Smooth muscle cell of the brain vasculature (primary cell): Measurements from ENCODE around the gene CPAMD8.

ENCODE experiments used
- DNase-seq: peaks from one replicate; pipeline ENCODE4 v3.0.0-alpha.2; 2012; ENCODE audit warnings: low read depth, low spot score

CPAMD8 gene

DNA sequence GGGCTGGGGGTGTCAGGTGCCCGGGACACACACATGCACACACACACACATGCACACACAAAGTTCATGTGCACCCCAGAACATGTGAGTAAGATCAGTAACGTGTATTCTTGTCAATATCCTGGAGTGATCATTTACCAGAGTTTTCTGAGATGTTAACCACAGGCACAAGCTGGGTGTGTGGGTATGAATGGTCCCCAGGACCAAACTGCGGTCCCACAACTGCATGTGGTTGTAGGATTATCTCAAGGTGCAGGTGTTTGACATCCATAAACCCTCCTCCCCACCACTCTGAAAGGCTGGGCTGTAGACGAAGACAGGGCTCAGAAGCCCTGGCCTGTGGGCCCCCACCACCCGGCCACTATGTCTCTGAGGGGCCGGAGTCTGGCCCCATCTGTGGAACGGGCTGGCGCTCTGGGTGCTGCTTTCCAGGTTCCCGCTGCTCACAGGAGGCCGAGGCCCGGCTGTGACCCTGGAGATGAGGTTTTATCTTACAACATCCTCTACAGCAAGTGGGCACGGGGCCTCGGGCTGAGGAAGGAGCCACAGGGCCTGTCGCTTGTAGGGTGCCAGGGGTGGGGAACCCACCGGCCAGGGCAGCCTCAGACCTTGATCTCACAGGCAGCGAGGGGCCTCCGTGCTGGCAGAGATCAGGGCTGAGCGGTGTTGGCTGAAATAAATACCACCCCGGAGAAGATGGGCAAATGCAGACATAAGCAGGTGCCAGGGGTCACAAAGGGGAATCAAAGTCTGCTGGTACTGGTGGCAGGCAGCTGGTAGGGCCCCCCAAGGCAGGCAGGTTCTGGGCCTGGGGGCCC lies 133.5 kb downstream of the CPAMD8 start:
- DNase-seq, result no peak

DNA sequence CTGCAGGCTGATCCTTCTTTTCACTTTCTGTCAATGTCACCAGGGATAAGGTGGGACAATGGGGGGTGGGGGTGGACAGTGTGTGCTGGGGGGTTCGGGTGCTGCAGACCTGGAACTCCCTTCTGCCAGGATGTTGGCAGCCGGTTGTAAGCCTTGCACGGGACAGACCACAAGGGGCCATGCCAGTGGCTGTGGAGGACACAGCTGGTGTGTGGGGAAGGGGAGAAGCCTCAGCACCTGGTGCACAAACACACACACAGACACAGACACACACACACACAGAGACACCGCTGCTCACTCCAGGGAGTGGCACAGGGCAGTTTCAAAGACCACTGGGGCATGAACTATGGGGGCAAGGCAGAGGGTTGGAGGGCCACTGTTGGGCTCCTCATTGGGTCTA lies 134.2 kb downstream of the CPAMD8 start:
- DNase-seq, result no peak

- no peak for DNase-seq
Measured at GRCh38 chr19:16891696-16892382, 134.8 kb downstream of the CPAMD8 start.

DNA sequence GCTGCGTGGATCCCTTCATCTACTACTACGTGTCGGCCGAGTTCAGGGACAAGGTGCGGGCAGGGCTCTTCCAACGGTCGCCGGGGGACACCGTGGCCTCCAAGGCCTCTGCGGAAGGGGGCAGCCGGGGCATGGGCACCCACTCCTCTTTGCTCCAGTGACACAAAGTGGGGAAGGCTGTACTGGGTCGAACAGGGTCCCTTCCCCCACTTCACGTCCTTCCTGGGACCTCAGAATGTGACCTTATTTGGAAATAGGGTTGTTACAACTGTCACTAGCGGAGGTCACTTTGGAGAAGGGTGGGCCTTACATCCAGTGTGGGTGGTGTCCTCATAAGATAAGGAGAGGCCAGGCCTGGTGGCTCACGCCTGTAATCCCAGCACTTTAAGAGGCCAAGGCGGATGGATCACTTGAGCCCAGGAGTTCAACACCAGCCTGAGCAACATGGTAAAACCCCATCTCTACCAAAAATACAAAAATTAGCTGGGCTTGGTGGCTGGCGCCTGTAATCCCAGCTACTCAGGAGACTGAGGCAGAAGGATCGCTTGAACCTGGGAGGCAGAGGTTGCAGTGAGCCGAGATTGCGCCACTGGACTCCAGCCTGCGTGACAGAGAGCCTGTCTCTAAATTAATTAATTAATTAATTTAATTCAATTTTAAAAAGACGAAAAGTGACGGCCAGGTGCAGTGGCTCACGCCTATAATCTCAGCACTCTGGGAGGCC lies 136.0 kb downstream of the CPAMD8 start:
- no peak for DNase-seq

- DNase-seq, result no peak
Measured at GRCh38 chr19:16889883-16890460, 136.6 kb downstream of the CPAMD8 start.

- no peak for DNase-seq
Measured at GRCh38 chr19:16889366-16889882, 137.2 kb downstream of the CPAMD8 start.

DNA sequence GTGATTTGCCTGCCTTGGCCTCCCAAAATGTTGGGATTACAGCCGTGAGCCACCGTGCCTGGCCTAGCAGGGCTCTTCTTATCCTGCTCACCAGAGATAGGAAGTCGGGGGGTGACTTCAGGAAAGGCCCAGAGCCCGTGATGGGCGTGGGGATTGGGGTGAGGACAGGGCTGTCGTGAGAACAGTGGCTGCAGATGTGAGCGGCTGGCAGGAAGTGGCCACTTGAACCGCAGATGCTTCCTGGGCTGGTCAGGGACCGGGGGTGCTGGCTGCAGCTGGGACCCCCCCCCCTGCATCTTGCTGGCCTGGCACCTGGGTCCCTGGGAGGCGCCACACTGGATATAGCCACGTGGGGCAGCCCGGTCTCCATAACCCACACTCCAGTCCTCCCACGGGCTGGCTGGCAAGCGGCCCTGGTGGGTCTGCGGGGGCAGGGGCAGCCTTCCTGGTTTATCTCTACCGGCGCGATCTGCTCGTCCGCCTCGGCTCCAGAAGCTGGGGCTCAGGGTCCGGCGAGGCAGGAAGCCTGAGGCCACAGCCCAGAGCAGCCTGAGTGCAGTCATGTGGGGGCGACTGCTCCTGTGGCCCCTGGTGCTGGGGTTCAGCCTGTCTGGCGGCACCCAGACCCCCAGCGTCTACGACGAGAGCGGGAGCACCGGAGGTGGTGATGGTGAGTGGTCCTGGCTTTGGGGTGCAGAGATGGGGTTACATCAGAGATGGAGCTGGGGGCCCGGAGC lies 137.8 kb downstream of the CPAMD8 start, which contains the start of gene F2RL3:
Gene F2RL3 (plus strand): TSS at position 371 of the 737 bp plus-strand sequence. CDS start 191 bp downstream, at position 562.
- DNase-seq, result no peak

- no peak for DNase-seq
Measured at GRCh38 chr19:16887353-16888265, 139.0 kb downstream of the CPAMD8 start.

DNA sequence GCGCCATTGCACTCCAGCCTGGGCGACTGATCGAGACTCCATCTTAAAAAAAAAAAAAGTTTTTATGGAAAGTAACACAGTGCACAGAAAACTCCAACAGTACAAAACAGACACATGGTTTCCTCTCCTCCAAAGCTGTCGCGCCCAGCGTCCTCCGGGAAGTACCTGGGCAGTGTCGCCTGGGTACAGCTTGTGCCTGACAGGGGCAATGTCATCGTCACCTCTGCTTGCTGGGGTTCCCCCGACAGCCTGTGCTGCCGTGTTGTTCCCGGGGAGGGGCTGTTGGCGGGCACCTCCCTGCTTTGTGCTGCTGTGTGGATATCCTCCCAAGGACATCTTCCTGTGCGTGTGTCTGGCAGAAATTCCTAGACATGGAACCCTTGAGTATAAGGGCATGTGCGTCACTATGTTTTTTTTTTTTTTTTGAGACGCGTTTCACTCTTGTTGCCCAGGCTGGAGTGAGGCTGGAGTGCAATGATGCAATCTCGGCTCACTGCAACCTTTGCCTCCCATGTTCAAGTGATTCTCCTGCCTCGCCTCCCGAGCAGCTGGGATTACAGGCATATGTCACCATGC lies 140.2 kb downstream of the CPAMD8 start:
- DNase-seq, result no peak

DNA sequence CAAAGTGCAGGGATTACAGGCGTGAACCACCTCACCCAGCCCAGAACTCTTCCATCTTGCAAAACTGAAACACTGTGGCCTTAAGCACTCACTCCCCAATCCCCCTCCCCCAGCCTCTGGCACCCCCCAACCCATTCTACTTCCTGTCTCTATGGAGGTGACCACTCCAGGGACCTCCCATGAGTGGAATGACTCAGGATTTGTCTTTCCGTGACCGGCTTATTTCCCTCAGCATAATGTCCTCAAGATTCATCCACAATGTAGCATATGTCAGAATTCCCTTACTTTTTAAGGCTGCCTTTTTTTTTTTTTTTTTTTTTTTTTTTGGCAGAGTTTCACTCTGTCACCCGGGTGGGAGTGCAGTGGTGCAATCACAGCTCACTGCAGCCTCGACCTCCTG lies 141.4 kb downstream of the CPAMD8 start:
- DNase-seq, result no peak

DNA sequence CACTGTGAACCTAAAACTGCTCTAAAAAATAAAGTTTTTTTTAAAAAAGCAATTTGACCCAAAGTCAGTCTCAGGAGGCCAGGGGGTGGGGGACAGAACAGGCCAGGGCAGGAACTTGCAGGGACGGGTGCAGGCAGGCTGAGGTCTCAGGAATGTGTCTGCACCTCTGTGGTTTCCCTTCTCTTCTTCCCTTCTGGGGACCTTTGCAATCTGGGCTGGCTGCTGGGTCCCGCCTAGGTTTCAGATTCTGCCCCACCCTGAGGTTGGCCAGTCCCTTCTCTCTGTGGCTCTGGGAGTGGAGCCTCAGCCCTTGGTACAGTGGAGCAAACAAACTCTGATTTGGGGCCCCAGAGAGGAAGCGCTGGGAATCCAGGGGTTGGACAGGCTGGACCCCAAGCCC lies 143.1 kb downstream of the CPAMD8 start:
- DNase-seq, result no peak

DNA sequence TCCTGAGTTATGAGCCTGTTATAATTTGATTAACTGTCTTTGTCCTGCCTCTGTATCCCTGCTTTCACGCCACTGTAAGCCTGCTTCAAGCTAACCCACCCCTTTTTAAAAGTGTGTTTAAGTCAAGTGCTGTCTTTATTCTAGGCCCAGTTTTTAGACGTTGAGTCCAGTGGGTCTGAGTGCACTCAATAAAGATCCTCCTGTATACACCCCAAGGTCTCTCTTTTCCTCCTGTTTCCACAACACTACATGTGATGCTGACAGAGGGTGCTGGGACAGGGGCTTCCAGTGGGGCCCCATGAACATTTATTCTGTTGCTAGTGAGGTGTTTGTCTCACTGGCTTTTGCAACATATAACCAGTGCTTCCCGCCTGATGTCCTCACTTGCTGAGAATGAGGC lies 144.5 kb downstream of the CPAMD8 start:
- no peak for DNase-seq

GRCh38 chr19:16880884-16881554 lies 145.6 kb downstream of the CPAMD8 start:
- DNase-seq, result no peak

DNA sequence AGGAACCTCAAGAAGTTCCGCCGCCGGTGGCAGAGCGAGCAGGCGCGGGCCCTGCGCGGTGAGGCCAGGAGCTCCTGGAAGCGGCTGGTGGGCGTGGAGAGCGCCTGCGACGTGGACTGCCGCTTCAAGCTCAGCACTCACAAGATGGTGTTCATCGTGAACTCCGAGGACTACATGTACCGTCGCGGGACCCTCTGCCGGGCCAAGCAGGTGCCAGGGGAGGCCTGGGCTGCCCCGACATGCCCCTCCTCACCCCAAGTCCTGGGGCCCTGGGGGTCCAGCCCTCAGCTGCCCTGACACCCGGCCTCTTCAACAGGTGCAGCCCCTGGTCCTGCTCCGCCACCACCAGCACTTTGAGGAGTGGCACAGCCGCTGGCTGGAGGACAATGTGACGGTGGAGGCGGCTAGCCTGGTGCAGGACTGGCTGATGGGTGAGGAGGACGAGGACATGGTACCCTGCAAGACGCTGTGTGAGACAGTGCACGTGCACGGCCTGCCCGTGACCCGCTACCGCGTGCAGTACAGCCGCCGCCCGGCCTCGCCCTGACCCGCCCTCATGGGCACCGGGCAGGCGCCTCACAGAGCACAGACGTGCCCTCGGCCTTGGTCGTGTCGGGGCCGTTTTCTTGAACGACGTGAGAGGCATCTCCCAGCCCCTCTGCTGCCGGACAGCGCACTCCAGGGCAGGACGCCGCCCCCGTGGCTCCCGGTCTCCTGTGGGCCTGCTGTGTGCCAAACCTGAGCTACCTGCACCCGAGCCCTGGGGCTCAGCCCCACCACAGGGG lies 148.2 kb downstream of the CPAMD8 start:
- DNase-seq, result no peak

DNA sequence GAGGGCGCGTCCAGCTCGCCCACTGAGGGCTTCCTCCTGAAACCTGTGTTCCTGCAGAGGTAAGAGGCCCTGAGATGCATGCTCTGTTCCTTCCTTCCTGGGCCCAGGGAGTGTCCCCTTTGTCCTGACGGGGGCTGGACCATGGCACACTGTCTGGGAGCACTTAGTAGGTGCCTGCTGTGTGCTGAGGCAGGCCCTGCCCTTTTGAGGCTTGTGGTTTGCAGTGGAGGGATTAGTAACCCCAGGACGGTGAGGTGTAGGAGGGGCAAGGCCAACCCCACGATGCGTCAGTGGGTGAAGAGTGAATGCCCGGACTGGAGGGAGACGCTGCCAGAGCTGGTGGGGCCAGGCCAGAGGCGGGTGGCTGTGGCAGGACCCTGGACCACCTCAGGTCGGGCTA lies 149.0 kb downstream of the CPAMD8 start:
- no peak for DNase-seq

- DNase-seq, result no peak
Measured at GRCh38 chr19:16876904-16877361, 149.7 kb downstream of the CPAMD8 start.

- no peak for DNase-seq
Measured at GRCh38 chr19:16875584-16876555, 150.7 kb downstream of the CPAMD8 start.
